B cell (primary cell): ENCODE results near the gene GNL3. TPM values are rescaled to one million over a fixed set of nuclear protein-coding genes. Genes with fewer than 3 reads are reported as not detected.

Experiments
- ATAC-seq: fragments of 200-7000 bp; cut with Tn5 transposase; one replicate; pipeline ENCODE4 v1.10.0; 2021; ENCODE audit warnings: low read depth, mild to moderate bottlenecking, moderate number of reproducible peaks, moderate library complexity
- CTCF ChIA-PET: fragments of 350-600 bp; sonication (Branson Sonifier 250); formaldehyde crosslinking; loops from one replicate; lab custom pipeline; 2021; ENCODE audit warnings: antibody characterized with exemption, inconsistent platforms; lab: Charles Lee
- POLR2A ChIA-PET: fragments of 350-600 bp; sonication (Branson Sonifier 250); formaldehyde crosslinking; loops from one replicate; lab custom pipeline; 2021; ENCODE audit warnings: antibody characterized with exemption; lab: Charles Lee
- DNase-seq: peaks from one replicate; pipeline ENCODE4 v3.0.0; 2013
- H2AFZ ChIP-seq: 2 replicates; pipeline ENCODE4 v1.6.1; 2012; ENCODE audit warnings: mild to moderate bottlenecking, low read depth, low read length; ENCODE audit not compliant: insufficient read depth, poor library complexity, severe bottlenecking
- H3K27ac ChIP-seq, 2 donors: 1 replicate in 1 of 2; 2 replicates in 1 of 2; pipeline ENCODE4 v1.5.1; 2012 to 2013; ENCODE audit warnings: low read length in 2 of 2, mild to moderate bottlenecking in 2 of 2, moderate library complexity in 1 of 2
- H3K27me3 ChIP-seq, 4 experiments: fragments of 200-600 bp in 1 of 4; sonication (generic) in 1 of 4; replicated peaks in 1 of 4; 1 replicate in 2 of 4; 2 replicates in 2 of 4; pipeline versions ENCODE4 v1.6.1 to v1.7.0; 2013 to 2016; ENCODE audit warnings: low read length in 3 of 4, mild to moderate bottlenecking in 2 of 4, mixed read lengths in 1 of 4, moderate library complexity in 1 of 4; ENCODE audit not compliant: insufficient read depth in 4 of 4, control insufficient read depth in 3 of 4; ENCODE audit errors: control extremely low read depth in 1 of 4
- H3K36me3 ChIP-seq, 2 experiments: replicated peaks in 1 of 2; 1 replicate in 1 of 2; 2 replicates in 1 of 2; pipeline versions ENCODE4 v1.6.1 to v1.7.1; 2013; ENCODE audit warnings: low read length in 1 of 2; ENCODE audit not compliant: insufficient read depth in 2 of 2, control insufficient read depth in 1 of 2; ENCODE audit errors: control extremely low read depth in 1 of 2, extremely low read depth in 1 of 2
- H3K4me1 ChIP-seq, 2 donors: fragments of 200-600 bp in 1 of 2; sonication (generic) in 1 of 2; 1 replicate in 1 of 2; 2 replicates in 1 of 2; pipeline versions ENCODE4 v1.5.1 to v1.6.1; 2013 to 2017; ENCODE audit warnings: low read length in 2 of 2; ENCODE audit not compliant: control insufficient read depth in 2 of 2, insufficient read depth in 2 of 2
- H3K4me2 ChIP-seq: replicated peaks from 2 replicates; pipeline ENCODE3; 2012; ENCODE audit warnings: mild to moderate bottlenecking, low read depth, low read length; ENCODE audit not compliant: poor library complexity, severe bottlenecking
- H3K4me3 ChIP-seq, 5 experiments: fragments of 200-600 bp in 1 of 5; sonication (generic) in 1 of 5; 1 replicate in 3 of 5; 2 replicates in 2 of 5; pipeline versions ENCODE4 v1.5.1 to v1.7.0; 2011 to 2016; ENCODE audit warnings: low read length in 4 of 5, mild to moderate bottlenecking in 4 of 5, low read depth in 2 of 5, control low read depth in 1 of 5, moderate library complexity in 1 of 5; ENCODE audit not compliant: insufficient read depth in 1 of 5; ENCODE audit errors: control extremely low read depth in 1 of 5, extremely low read depth in 1 of 5
- H3K79me2 ChIP-seq: fragments of 200-600 bp; sonication (generic); one replicate; pipeline ENCODE4 v1.6.0; 2016; ENCODE audit warnings: low read length; ENCODE audit not compliant: control insufficient read depth, insufficient read depth
- H3K9ac ChIP-seq: fragments of 200-600 bp; sonication (generic); 2 replicates; pipeline ENCODE4 v1.6.1; 2017; ENCODE audit warnings: mild to moderate bottlenecking, low read length, moderate library complexity
- H3K9me3 ChIP-seq, 3 donors: one replicate each; pipeline versions ENCODE4 v1.6.1 to v1.7.1; 2013; ENCODE audit warnings: low read length in 2 of 3; ENCODE audit not compliant: control insufficient read depth in 2 of 3, insufficient read depth in 1 of 3; ENCODE audit errors: control extremely low read depth in 1 of 3
- H4K20me1 ChIP-seq: 2 replicates; pipeline ENCODE4 v1.6.0; 2012; ENCODE audit warnings: mild to moderate bottlenecking, low read length; ENCODE audit not compliant: insufficient read depth, control insufficient read depth, poor library complexity, severe bottlenecking
- H3K27ac Mint-ChIP-seq: one replicate; pipeline ENCODE4 v1.8.0; 2021; ENCODE audit warnings: mixed read lengths
- H3K27me3 Mint-ChIP-seq: one replicate; pipeline ENCODE4 v1.8.0; 2021; ENCODE audit warnings: mixed read lengths
- H3K4me1 Mint-ChIP-seq: one replicate; pipeline ENCODE4 v1.8.0; 2021; ENCODE audit warnings: mixed read lengths
- H3K4me3 Mint-ChIP-seq: one replicate; pipeline ENCODE4 v1.8.0; 2021; ENCODE audit warnings: mixed read lengths
- H3K9me3 Mint-ChIP-seq: one replicate; pipeline ENCODE4 v1.8.0; 2022; ENCODE audit warnings: mixed read lengths; ENCODE audit not compliant: insufficient read depth
- CTCF ChIP-seq: fragments of 200-600 bp; IDR thresholded peaks from one replicate; pipeline ENCODE4 v1.8.0; 2022; ENCODE audit warnings: antibody characterized with exemption, mild to moderate bottlenecking
- EZH2 ChIP-seq: IDR thresholded peaks from 2 replicates; pipeline ENCODE4 v1.6.1; 2012; ENCODE audit warnings: borderline replicate concordance, low read depth, mild to moderate bottlenecking, moderate library complexity, low read length; ENCODE audit not compliant: insufficient read depth, poor library complexity, severe bottlenecking
- WGBS: methylation state at CpG from one replicate; pipeline ENCODE4 v1.1.5; 2013; ENCODE audit warnings: missing lambda C conversion rate; ENCODE audit not compliant: insufficient coverage; 5-methylcytosine and 5-hydroxymethylcytosine counted together
- intact Hi-C: fragments of 100-400 bp; cut with micrococcal nuclease; formaldehyde crosslinking; loops from one replicate; pipeline ENCODE4 v1.10.0; 2022
- polyA plus RNA-seq: library from polyadenylated mRNA; depleted of rRNA; stranded (reverse); fragments of >200 nt; gene quantifications from 2 replicates; pipeline ENCODE4 v1.2.3, GENCODE V29; 2012
- total RNA-seq, 2 donors: library from RNA; stranded (reverse); fragments of 120-200 nt in 1 of 2; gene quantifications; 1 replicate in 1 of 2; 2 replicates in 1 of 2; pipeline versions ENCODE4 v1.2.3 to v1.2.4, GENCODE V29; 2013 to 2022

GNL3 gene
- total and polyA plus RNA-seq, 2 donors (not counting 1 experiment from before 2014, with no cell fraction given), result 32.6 to 68.5 TPM

GRCh38 chr3:52684184-52684583 is 1.6 kb upstream of the GNL3 start:
- peak overlapping the region in 1 of 2 donors; percentile 97 for H3K27ac ChIP-seq
- H3K4me2 ChIP-seq, result peak overlapping the region; percentile 88
- peaks cover 82% of the 10 kb centered on the region for H3K79me2 ChIP-seq
- peak overlapping the region; percentile 75 for H2AFZ ChIP-seq
- CTCF ChIA-PET, result interaction anchor here (0.7 kb wide), 1 partner anchor 1340 kb away, joined by 7 read pairs; no protein-coding TSS in a partner anchor
- no peak overlapping the region for H3K4me3 ChIP-seq
- no peak overlapping the region for H3K27ac Mint-ChIP-seq
- DNase-seq, result no peak
- H3K27me3 Mint-ChIP-seq, result no peaks in the 10 kb centered on the region
- peaks cover 20 to 21% of the 10 kb centered on the region in 2 donors for H3K4me1 ChIP-seq
- no peak for ATAC-seq
- no peaks in the 10 kb centered on the region for H3K9me3 Mint-ChIP-seq
- no CpG with 5 or more reads among the region's 5 CpGs for WGBS
- H3K4me1 Mint-ChIP-seq, result peaks cover 39% of the 10 kb centered on the region
- no peaks in the 10 kb centered on the region for H3K27me3 ChIP-seq
- intact Hi-C loops, result loop anchor here (2.0 kb wide), 1 partner anchor 363 kb away; the partner anchor contains the start of gene SFMBT1
- POLR2A ChIA-PET, result no interaction called here
- TF ChIP-seq EZH2 (no peak), CTCF (no peak)
- peaks cover 24% of the 10 kb centered on the region for H4K20me1 ChIP-seq
- H3K4me3 Mint-ChIP-seq, result no peak overlapping the region
- peaks cover 0 to 37% of the 10 kb centered on the region in 2 experiments for H3K36me3 ChIP-seq
- H3K9me3 ChIP-seq, result no peaks in the 10 kb centered on the region
- peak overlapping the region; percentile 82 for H3K9ac ChIP-seq

- ChIA-PET POLR2A (interaction anchor here (3.1 kb wide), 1 partner anchor 20 kb away, joined by 9 read pairs; the partner anchor contains the start of genes GLT8D1 and SPCS1), CTCF (no interaction called here)
- Histone ChIP-seq H3K27ac (peak overlapping the region; percentile 92 to 97), H3K79me2 (peaks cover 71% of the 10 kb centered on the region), H3K4me3 (peak overlapping the region; percentile 64 to 90 (median 78)), H3K36me3 (peaks cover 0 to 36% of the 10 kb centered on the region in 2 experiments), H4K20me1 (peaks cover 19% of the 10 kb centered on the region), H3K4me1 (peaks cover 20 to 21% of the 10 kb centered on the region in 2 donors), H3K4me2 (peak overlapping the region; percentile 88), H2AFZ (peak overlapping the region; percentile 75), H3K27me3 (no peaks in the 10 kb centered on the region), H3K9me3 (no peaks in the 10 kb centered on the region), H3K9ac (peak overlapping the region; percentile 82)
- intact Hi-C loops, result loop anchor here (1.0 to 5.0 kb wide), 7 partner anchors 21 to 662 kb away; partner anchors contain the start of genes DCP1A, NEK4, NISCH and RFT1
- H3K9me3 Mint-ChIP-seq, result no peaks in the 10 kb centered on the region
- peaks cover 39% of the 10 kb centered on the region for H3K4me1 Mint-ChIP-seq
- peak; percentile 83 for ATAC-seq
- no peaks in the 10 kb centered on the region for H3K27me3 Mint-ChIP-seq
- H3K4me3 Mint-ChIP-seq, result peak overlapping the region; percentile 92
- no peak for DNase-seq
- TF ChIP-seq EZH2 (no peak), CTCF (no peak)
- WGBS, result under 1% methylated on average over 39 of the region's 41 CpGs
- H3K27ac Mint-ChIP-seq, result peak overlapping the region; percentile 94
These were observed 535 bp upstream of the GNL3 start for GRCh38 chr3:52685285-52685708.
